Measurements from ENCODE around the gene SULT2A1.
A peak's percentile ranks its signal among the peaks of the same experiment; 100 is the strongest.
"Not testable (repeated sequence)": the region's sequence is repeated elsewhere in the genome, so short reads cannot be mapped to it uniquely, and the experiment has no call there.

SULT2A1 gene

GRCh38 chr19:47885067-47885463 is 1.1 kb downstream of the SULT2A1 start:
- Mint-ChIP-seq H3K36me3 (ENCODE audit: low read depth) (no peaks in the 10 kb centered on the region), H3K4me1 (ENCODE audit: low read depth) (no peaks in the 10 kb centered on the region), H3K27ac (no peak overlapping the region), H3K9me3 (no peaks in the 10 kb centered on the region), H3K4me3 (no peak overlapping the region), H3K27me3 (peaks cover 32% of the 10 kb centered on the region)
- DNase-seq, result no peak

DNA sequence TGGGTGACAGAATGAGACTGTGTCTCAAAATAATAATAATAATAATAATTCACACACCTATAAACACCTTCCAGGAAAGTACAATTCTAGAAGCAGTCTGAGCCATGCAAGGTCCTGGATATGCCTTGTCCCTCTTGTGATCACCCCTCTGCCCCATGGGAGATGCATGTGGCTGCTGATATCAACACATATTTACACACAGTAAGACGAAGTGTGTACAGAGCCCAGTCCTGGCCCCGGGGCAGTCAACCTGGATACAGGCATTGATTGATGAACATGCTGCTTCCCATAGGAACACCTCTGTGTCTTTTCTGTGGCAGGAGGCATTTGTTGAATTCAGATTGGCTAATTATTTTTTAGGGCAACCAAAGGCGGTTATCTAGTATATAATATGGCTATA is 3.2 kb downstream of the SULT2A1 start:
- Mint-ChIP-seq H3K4me1 (ENCODE audit: low read depth) (no peaks in the 10 kb centered on the region), H3K9me3 (peaks cover 4% of the 10 kb centered on the region), H3K4me3 (no peak overlapping the region), H3K27ac (no peak overlapping the region), H3K36me3 (ENCODE audit: low read depth) (no peaks in the 10 kb centered on the region), H3K27me3 (peaks cover 41% of the 10 kb centered on the region)
- no peak for DNase-seq

GRCh38 chr19:47881757-47882156 is 4.4 kb downstream of the SULT2A1 start:
- Mint-ChIP-seq H3K4me1 (ENCODE audit: low read depth) (no peaks in the 10 kb centered on the region), H3K36me3 (ENCODE audit: low read depth) (no peaks in the 10 kb centered on the region), H3K4me3 (no peak overlapping the region), H3K9me3 (peaks cover 4% of the 10 kb centered on the region), H3K27ac (no peak overlapping the region), H3K27me3 (peaks cover 39% of the 10 kb centered on the region)
- DNase-seq, result no peak

DNA sequence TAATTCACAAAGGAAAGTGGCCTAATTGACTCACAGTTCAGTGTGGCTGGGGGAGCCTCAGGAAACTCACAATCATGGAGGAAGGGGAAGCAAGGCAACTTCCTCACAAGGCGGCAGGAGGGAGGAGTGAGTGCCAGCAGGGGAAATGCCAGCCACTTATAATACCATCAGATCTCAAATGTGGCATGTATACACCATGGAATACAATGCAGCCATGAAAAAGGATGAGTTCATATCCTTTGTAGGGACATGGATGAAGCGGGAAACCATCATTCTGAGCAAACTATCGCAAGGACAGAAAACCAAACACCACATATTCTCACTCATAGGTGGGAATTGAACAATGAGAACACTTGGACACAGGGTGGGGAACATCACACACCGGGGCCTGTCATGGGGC is 6.7 kb downstream of the SULT2A1 start:
- DNase-seq; H3K27ac Mint-ChIP-seq; H3K4me1 Mint-ChIP-seq (ENCODE audit: low read depth); H3K36me3 Mint-ChIP-seq (ENCODE audit: low read depth); H3K9me3 Mint-ChIP-seq; H3K4me3 Mint-ChIP-seq: not testable (repeated sequence)
- H3K27me3 Mint-ChIP-seq, result peaks cover 34% of the 10 kb centered on the region

DNA sequence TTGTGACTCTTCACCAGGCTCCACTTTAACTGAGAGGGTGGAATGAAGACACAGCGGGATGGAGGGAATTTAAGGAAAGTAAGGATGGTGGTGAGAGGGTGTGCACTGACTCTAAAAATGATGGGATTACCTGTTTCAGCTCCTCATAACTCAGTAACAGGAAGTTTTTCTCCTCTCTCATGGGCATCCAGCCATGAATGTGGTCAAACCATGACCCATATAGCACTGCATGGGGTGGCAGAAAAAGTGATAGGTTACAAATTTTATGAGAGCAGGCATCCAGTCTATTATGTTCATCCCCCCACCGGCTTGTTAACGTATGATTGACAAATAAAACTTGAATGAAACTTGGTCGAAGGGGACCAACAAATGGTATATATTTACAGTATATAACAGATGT is 7.2 kb downstream of the SULT2A1 start:
- Mint-ChIP-seq H3K9me3 (peaks cover 4% of the 10 kb centered on the region), H3K4me3 (no peak overlapping the region), H3K27ac (no peak overlapping the region), H3K4me1 (ENCODE audit: low read depth) (no peaks in the 10 kb centered on the region), H3K36me3 (ENCODE audit: low read depth) (no peaks in the 10 kb centered on the region), H3K27me3 (peaks cover 38% of the 10 kb centered on the region)
- DNase-seq, result no peak

DNA sequence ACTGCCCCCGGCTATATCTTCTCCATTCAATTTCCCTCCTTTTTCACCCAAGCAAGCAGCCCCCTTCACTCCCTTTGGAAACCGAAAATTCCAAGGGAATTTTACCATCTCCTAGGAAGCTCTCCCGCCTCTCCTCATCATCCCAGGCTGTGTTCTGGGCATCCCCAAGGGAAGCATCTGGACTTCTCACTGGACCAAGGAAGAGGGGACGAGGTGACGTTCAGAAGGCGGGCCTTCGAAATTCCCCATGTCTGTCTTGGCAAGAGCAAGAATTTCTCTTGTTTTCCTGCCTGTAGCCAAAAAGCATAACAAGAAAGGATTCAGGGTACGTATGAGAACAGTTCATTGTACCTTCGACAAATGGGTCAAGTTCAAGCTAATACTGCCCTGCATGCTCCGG is 20.9 kb downstream of the SULT2A1 start:
- H3K4me1 Mint-ChIP-seq (ENCODE audit: low read depth), result peaks cover 2% of the 10 kb centered on the region
- H3K4me3 Mint-ChIP-seq, result no peak overlapping the region
- no peak overlapping the region for H3K27ac Mint-ChIP-seq
- H3K36me3 Mint-ChIP-seq (ENCODE audit: low read depth), result no peaks in the 10 kb centered on the region
- H3K9me3 Mint-ChIP-seq, result peaks cover 3% of the 10 kb centered on the region
- no peak for DNase-seq
- peaks cover 25% of the 10 kb centered on the region for H3K27me3 Mint-ChIP-seq

DNA sequence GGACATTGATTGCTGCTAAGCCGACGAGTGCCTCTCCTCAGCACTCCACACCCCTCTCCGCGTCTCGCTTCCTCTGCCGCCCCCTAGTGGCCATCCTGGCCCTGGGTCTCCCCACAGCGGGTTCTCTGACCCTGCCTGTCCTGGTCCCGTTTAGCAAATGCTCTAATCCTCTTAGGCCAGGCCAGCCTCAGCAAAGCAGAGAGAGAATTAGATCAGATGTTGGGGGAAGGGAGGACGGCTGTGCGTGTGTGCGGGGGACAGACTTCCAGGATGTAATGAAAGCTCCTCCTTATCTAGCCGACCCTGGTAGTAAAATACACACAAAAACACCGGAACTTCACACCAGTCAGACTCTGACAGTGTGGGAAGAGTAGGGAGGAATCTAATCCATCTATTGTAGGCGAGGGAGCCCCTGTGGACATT is 22.6 kb downstream of the SULT2A1 start:
- H3K27me3 Mint-ChIP-seq, result peaks cover 29% of the 10 kb centered on the region
- no peak overlapping the region for H3K27ac Mint-ChIP-seq
- H3K4me1 Mint-ChIP-seq (ENCODE audit: low read depth), result no peaks in the 10 kb centered on the region
- peak; percentile 91 for DNase-seq
- H3K4me3 Mint-ChIP-seq, result no peak overlapping the region
- no peaks in the 10 kb centered on the region for H3K36me3 Mint-ChIP-seq (ENCODE audit: low read depth)
- peaks cover 3% of the 10 kb centered on the region for H3K9me3 Mint-ChIP-seq

- Mint-ChIP-seq H3K4me3 (no peak overlapping the region), H3K36me3 (ENCODE audit: low read depth) (no peaks in the 10 kb centered on the region), H3K4me1 (ENCODE audit: low read depth) (no peaks in the 10 kb centered on the region), H3K9me3 (peaks cover 3% of the 10 kb centered on the region), H3K27ac (no peak overlapping the region), H3K27me3 (peaks cover 32% of the 10 kb centered on the region)
- no peak for DNase-seq
Observed at GRCh38 chr19:47861630-47862029, 24.5 kb downstream of the SULT2A1 start.

DNA sequence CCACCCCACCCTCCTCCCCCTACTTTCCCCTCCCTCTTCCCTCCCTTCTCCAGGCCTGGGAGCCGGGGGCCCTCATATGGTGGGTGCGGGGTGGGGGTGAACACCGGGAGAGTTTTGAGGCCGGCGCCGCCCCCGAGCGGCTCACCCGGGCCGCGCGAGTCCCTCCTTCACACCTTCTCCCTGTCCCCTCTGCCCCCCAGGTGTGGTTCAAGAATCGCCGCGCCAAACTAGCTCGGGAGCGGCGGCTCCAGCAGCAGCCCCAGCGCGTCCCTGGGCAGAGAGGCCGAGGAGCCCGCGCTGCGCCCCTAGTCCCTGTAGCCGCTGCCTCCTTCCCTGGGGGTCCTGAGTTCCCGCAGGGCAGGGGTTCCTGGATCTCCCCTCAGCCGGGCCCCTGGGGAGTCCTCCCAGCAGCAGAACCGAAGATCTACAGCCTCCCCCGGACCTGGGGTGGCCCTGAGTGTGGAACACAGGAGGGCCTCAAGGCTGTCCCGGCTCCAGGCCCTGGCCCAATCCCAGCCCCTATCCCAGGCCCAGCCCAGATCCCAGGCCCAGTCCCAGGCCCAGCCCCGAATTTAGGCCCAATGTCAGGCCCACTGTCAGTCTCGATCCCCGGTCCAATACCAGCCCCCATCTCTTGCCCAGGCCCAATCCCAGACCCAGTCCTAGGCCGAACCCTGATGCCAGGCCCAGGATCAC is 25.4 kb downstream of the SULT2A1 start:
- H3K4me1 Mint-ChIP-seq (ENCODE audit: low read depth), result no peaks in the 10 kb centered on the region
- H3K27ac Mint-ChIP-seq, result no peak overlapping the region
- H3K36me3 Mint-ChIP-seq (ENCODE audit: low read depth), result no peaks in the 10 kb centered on the region
- no peak for DNase-seq
- H3K9me3 Mint-ChIP-seq, result peaks cover 3% of the 10 kb centered on the region
- peaks cover 39% of the 10 kb centered on the region for H3K27me3 Mint-ChIP-seq
- no peak overlapping the region for H3K4me3 Mint-ChIP-seq

DNA sequence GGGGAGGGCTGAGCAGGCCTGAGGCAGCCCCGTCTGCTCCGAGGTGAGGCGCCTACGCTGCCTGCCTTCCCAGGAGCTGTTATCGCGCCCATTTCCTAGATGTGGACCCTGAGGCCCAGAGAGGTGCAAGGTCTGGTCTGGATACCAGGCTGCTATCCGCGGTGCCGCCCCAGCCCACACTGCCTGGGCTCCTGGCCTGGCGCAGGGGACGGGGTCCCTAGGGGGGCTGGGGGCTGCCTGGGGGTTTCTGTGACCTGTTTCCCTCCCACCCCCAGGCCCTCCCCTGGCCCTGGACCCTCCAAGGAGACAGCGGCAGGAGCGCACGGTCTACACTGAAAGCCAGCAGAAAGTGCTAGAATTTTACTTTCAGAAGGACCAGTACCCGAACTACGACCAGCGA is 26.3 kb downstream of the SULT2A1 start:
- not testable (repeated sequence) for H3K9me3 Mint-ChIP-seq; H3K4me1 Mint-ChIP-seq (ENCODE audit: low read depth); H3K4me3 Mint-ChIP-seq; H3K36me3 Mint-ChIP-seq (ENCODE audit: low read depth); H3K27ac Mint-ChIP-seq; DNase-seq
- peaks cover 35% of the 10 kb centered on the region for H3K27me3 Mint-ChIP-seq

GRCh38 chr19:47858646-47859285 is 27.3 kb downstream of the SULT2A1 start, which contains the start of gene TPRX2:
Gene TPRX2, plus strand, starts transcription at chr19:47859235. Its CDS starts 12 bp downstream, at chr19:47859247.
- not testable (repeated sequence) for H3K36me3 Mint-ChIP-seq (ENCODE audit: low read depth); H3K9me3 Mint-ChIP-seq; H3K27ac Mint-ChIP-seq; H3K4me3 Mint-ChIP-seq; DNase-seq; H3K4me1 Mint-ChIP-seq (ENCODE audit: low read depth)
- peaks cover 38% of the 10 kb centered on the region for H3K27me3 Mint-ChIP-seq

GRCh38 chr19:47858231-47858630 is 27.9 kb downstream of the SULT2A1 start:
- H3K36me3 Mint-ChIP-seq (ENCODE audit: low read depth); H3K9me3 Mint-ChIP-seq; DNase-seq; H3K4me3 Mint-ChIP-seq; H3K4me1 Mint-ChIP-seq (ENCODE audit: low read depth); H3K27ac Mint-ChIP-seq: not testable (repeated sequence)
- H3K27me3 Mint-ChIP-seq, result peaks cover 38% of the 10 kb centered on the region

DNA sequence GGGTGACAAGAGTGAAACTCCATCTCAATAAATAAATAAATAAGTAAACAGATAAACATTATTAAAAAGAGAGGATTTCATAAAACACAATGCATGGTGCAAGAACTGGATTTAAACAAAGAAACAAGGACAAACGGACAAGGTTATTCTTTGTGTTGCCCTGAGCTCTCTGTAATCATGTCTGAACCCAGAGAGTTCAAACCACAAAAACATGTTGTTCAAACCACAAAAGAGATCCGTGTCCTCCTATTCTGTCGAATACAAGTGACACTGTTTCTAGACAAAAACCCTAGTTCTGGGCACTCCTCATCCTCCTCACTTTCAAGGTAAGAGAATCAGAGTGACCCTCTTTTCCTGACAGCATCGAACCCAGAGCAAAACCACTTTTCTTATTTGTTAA is 31.7 kb downstream of the SULT2A1 start:
- Mint-ChIP-seq H3K27ac (no peak overlapping the region), H3K4me1 (ENCODE audit: low read depth) (peaks cover 7% of the 10 kb centered on the region), H3K4me3 (no peak overlapping the region), H3K27me3 (peaks cover 47% of the 10 kb centered on the region), H3K9me3 (no peaks in the 10 kb centered on the region), H3K36me3 (ENCODE audit: low read depth) (no peaks in the 10 kb centered on the region)
- no peak for DNase-seq

DNA sequence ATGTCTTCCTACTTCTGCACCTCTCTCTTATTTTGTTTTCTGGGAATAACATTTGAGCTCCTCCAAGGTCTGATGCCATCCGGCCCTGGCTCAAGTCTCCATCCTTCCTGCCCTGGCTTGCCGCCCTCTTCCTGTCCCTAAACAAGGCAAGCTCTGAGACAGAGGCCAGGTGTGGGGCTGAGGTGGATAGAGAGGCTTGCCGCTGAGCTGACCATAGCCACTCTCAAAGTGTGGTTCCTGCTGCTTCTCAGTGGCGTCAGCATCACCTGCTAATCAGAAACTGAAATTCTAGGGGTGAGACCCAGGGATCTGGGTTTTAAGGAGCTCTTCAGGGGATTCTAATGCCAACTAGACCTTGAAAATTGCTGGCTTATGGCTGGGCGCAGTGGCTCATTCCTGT is 33.1 kb downstream of the SULT2A1 start:
- DNase-seq, result no peak
- H3K36me3 Mint-ChIP-seq (ENCODE audit: low read depth), result no peaks in the 10 kb centered on the region
- peaks cover 54% of the 10 kb centered on the region for H3K27me3 Mint-ChIP-seq
- no peaks in the 10 kb centered on the region for H3K9me3 Mint-ChIP-seq
- no peak overlapping the region for H3K27ac Mint-ChIP-seq
- H3K4me3 Mint-ChIP-seq, result no peak overlapping the region
- peaks cover 12% of the 10 kb centered on the region for H3K4me1 Mint-ChIP-seq (ENCODE audit: low read depth)

- DNase-seq, result peak; percentile 45
- Mint-ChIP-seq H3K27ac (no peak overlapping the region), H3K4me3 (peak overlapping the region; percentile 25), H3K27me3 (peaks cover 53% of the 10 kb centered on the region), H3K9me3 (no peaks in the 10 kb centered on the region), H3K36me3 (ENCODE audit: low read depth) (no peaks in the 10 kb centered on the region), H3K4me1 (ENCODE audit: low read depth) (peaks cover 8% of the 10 kb centered on the region)
Observed at GRCh38 chr19:47848823-47849473, 37.2 kb downstream of the SULT2A1 start.
